Right forelimb (tissue), 1 donor: ENCODE data around the gene RHBDL1.
"Not testable (repeated sequence)": the region's sequence is repeated elsewhere in the genome, so short reads cannot be mapped to it uniquely, and the experiment has no call there.

Source experiments
- DNase-seq: peaks from one replicate; pipeline ENCODE4 v3.0.0-alpha.2; 2018

The RHBDL1 gene

DNA sequence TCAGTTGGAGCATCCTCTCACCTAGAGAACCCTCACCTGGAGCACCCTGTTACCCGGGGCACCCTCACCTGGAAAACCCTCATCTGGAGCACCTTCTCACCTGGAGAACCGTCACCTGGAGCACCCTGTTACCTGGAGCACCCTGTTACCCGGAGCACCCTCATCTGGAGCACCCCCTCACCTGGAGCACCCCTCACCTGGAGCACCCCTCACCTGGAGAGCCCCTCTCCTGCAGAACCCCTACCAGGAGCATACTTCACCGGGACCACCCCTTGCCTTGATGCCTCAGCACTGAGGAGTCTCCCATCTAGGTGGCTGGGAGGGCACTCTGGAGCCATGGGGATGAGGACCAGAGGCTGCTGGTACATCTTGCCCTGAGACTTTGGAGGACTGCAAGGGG lies 33.5 kb downstream of the RHBDL1 start:
- no peak for DNase-seq

- DNase-seq = no peak
These were observed 34.4 kb downstream of the RHBDL1 start for GRCh38 chr16:709566-710499.

GRCh38 chr16:710500-711075 lies 35.1 kb downstream of the RHBDL1 start:
- DNase-seq = no peak

- DNase-seq = no peak
These were observed 35.6 kb downstream of the RHBDL1 start for GRCh38 chr16:711084-711483.

- DNase-seq = peak; percentile 87
These were observed 36.3 kb downstream of the RHBDL1 start for GRCh38 chr16:711548-712320.

DNA sequence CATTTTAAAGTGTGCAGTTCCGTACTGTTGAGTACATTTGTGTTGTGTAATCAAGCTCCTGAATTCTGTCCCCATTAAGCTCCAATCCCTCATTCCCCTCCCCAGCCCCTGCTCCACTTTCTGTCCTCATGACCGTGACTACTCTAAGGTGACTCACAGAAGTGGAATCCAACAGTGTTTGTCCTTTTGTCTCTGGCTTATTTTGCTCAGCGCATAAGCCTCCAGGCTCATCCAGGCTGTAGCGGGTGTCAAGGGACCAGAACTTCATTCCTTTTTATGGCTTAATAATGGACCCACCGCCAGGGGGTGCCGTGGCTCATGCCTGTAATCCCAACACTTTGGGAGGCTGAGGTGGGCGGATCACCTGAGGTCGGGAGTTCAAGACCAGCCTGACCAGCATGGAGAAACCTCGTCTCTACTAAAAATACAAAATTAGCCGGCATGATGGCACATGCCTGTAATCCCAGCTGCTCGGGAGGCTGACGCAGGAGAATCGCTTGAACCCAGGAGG lies 37.3 kb downstream of the RHBDL1 start:
- not testable (repeated sequence) for DNase-seq

- no peak for DNase-seq
These were observed 38.6 kb downstream of the RHBDL1 start for GRCh38 chr16:714079-714478.

- peak; percentile 95 for DNase-seq
These were observed 39.3 kb downstream of the RHBDL1 start, which contains the start of gene METRN for GRCh38 chr16:714558-715476. METRN (plus strand) TSS chr16:715118; CDS start chr16:715290, 172 bp downstream.

DNA sequence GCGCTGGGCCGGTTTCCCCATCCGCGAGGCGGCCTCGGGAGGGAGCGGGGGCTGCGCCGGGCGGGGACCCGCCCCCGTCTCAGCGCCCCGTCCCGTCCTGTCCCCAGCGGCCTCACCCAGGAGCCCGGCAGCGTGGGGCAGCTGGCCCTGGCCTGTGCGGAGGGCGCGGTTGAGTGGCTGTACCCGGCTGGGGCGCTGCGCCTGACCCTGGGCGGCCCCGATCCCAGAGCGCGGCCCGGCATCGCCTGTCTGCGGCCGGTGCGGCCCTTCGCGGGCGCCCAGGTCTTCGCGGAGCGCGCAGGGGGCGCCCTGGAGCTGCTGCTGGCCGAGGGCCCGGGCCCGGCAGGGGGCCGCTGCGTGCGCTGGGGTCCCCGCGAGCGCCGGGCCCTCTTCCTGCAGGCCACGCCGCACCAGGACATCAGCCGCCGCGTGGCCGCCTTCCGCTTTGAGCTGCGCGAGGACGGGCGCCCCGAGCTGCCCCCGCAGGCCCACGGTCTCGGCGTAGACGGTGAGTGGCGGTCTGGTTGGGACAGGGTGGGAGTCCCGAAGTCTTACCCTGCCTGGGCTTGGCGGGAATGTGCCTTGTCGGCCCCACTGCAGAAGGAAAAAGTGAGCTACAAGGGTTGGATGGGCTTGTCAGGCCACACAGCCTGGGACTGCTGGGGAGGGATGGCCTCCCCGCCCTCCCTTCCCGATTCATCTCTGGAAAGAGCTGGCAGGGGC lies 40.2 kb downstream of the RHBDL1 start:
- DNase-seq = no peak

DNA sequence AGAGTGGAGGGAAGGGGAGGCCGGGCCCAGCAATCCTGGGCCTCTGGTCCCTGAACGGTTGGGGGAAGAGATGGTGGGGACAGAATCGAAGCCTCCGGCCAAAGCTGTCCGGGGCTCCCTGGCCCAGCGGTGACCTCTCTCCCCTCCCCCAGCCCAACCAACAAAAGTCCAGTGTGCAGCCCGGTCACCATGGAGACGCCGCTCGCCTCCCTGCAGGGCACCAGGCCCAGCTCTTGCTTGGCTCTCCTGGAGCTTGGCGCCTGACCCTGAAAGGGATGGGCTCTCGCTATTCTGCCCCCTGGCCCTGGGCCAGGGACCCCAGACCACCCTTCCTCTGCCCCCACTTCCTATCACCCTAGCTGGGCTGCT lies 40.7 kb downstream of the RHBDL1 start:
- DNase-seq = no peak

DNA sequence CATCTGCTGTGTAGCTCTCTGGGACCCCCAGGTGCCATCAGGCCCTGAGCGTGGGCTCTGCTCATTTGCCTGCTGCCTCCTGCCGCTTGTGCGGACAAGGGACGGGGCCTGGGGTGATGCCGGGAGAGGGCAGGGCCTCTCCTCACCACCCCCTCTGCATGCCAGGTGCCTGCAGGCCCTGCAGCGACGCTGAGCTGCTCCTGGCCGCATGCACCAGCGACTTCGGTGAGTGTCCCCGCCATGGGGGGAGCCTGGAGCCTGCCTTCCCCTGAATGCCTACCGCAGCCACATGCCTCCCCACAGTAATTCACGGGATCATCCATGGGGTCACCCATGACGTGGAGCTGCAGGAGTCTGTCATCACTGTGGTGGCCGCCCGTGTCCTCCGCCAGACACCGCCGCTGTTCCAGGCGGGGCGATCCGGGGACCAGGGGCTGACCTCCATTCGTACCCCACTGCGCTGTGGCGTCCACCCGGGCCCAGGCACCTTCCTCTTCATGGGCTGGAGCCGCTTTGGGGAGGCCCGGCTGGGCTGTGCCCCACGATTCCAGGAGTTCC lies 41.4 kb downstream of the RHBDL1 start:
- DNase-seq = no peak

- DNase-seq = no peak
These were observed 42.2 kb downstream of the RHBDL1 start for GRCh38 chr16:717450-718245.

DNA sequence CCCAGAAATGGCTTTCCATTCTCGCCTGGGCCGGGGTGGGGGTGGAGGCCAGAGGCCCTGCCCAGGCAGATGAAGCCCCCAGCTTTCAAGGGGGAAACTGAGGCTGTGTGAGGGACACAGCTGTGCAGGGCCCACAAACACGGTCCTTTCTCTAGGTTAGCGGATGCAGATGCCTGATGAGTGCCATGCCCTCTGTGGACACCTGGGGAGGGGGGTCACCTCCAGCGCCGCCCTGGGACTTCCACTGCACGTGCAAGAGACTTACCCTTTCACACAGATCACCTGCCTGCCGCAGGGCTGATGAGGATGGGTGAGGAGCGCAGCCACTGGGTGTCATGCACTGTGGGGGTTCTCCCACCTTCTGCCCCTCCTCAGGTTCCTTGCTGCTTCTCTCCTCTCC lies 42.9 kb downstream of the RHBDL1 start:
- no peak for DNase-seq

GRCh38 chr16:718922-719321 lies 43.5 kb downstream of the RHBDL1 start:
- no peak for DNase-seq

GRCh38 chr16:719815-720446 lies 44.5 kb downstream of the RHBDL1 start:
- no peak for DNase-seq

GRCh38 chr16:720447-720989 lies 45.0 kb downstream of the RHBDL1 start:
- DNase-seq = peak; percentile 78

GRCh38 chr16:720990-721764 lies 45.7 kb downstream of the RHBDL1 start, which contains the start of gene ANTKMT:
ANTKMT (plus strand) TSS chr16:721146; CDS start chr16:721275, 129 bp downstream.
- DNase-seq = peak; percentile 85

DNA sequence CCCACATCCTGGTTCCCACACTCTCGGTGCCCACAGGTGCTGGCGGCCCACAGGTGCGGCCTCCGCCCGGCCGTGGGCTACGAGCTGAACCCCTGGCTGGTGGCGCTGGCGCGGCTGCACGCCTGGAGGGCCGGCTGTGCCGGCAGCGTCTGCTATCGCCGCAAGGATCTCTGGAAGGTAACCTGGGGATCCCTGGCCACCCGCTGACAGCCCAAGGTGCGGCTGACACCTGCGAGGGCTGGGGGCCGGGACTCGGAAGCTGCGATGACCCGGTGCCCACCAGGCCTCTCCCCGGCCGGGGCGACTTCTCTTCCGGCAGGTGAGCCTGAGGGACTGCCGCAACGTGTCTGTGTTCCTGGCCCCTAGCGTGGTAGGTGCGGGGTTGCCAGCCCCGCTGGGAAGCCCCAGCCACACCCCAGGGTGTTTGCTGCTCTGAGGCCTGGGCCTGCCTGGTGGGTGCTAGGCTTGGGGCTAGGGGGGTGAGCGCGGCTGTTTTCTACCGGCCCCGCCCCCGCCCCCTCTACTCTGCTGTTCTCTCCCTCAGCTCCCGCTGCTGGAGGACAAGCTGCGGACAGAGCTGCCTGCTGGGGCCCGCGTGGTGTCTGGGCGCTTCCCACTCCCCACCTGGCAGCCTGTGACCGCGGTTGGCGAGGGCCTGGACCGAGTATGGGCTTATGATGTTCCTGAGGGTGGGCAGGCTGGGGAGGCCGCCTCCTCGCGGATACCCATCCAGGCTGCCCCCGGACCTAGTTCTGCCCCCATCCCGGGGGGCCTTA lies 46.5 kb downstream of the RHBDL1 start:
- DNase-seq = no peak
